Dermis microvascular lymphatic vessel endothelial cell (primary cell): ENCODE data around the gene MNS1. TPM values are rescaled to one million over a fixed set of nuclear protein-coding genes. Genes with fewer than 3 reads are reported as not detected.

Experiments
- total RNA-seq: library from RNA; depleted of rRNA; stranded (reverse); fragments of >200 nt; gene quantifications from 2 replicates; pipeline ENCODE4 v1.2.1, GENCODE V29; 2014

Gene MNS1
- total RNA-seq, 1 donor from 2014 or later: 0.13 TPM

Other genes with a start within 250 kb of the MNS1 start
- 3.0 and 3.7 TPM in 2 replicates for gene RFX7, start 221.3 kb downstream of the MNS1 start, total RNA-seq
- 0.25 and 0.26 TPM in 2 replicates for gene TEX9, start 99.7 kb downstream of the MNS1 start, total RNA-seq